GM12878 (cell line): ENCODE results near the gene AGRP. TPM values are rescaled to one million over a fixed set of nuclear protein-coding genes. Genes with fewer than 3 reads are reported as not detected.

ENCODE experiments used
- ATAC-seq: fragments of 200-7000 bp; cut with Tn5 transposase; 3 replicates; pipeline ENCODE4 v1.9.1; 2020; ENCODE audit warnings: mild to moderate bottlenecking, moderate library complexity
- BruUV-seq: library from RNA; stranded (reverse); fragments of 400-500 nt; replicated peaks from 2 replicates; lab custom pipeline; 2021; lab: Mats Ljungman, UMichigan
- CTCF ChIA-PET: fragments of 300-600 bp; sonication (Branson Sonifier 250); formaldehyde crosslinking; extraction: SDS; loops from one replicate; lab custom pipeline; 2021; ENCODE audit warnings: inconsistent platforms; lab: Yijun Ruan, JAX
- POLR2A ChIA-PET: fragments of 350-600 bp; formaldehyde crosslinking; extraction: SDS; loops from one replicate; lab custom pipeline; 2021; ENCODE audit warnings: inconsistent platforms; lab: Charles Lee
- RAD21 ChIA-PET: fragments of 300-600 bp; sonication (Branson Sonifier 250); formaldehyde crosslinking; loops from one replicate; lab custom pipeline; 2023; ENCODE audit warnings: antibody characterized with exemption; ENCODE audit not compliant: unreplicated experiment; lab: Charles Lee
- SMC1A ChIA-PET: fragments of 300-600 bp; sonication (Branson Sonifier 250); formaldehyde crosslinking; loops from one replicate; lab custom pipeline; 2023; ENCODE audit not compliant: unreplicated experiment, uncharacterized antibody; lab: Charles Lee
- DNase-seq: peaks from one replicate; pipeline ENCODE4 v3.0.0-alpha.2; 2011; ENCODE audit warnings: low read depth, low spot score
- FAIRE-seq: peaks from 3 replicates; lab custom pipeline; 2011; peaks lifted over from hg19 to GRCh38; lab: Jason Lieb, UNC
- H2AFZ ChIP-seq: 2 replicates; pipeline ENCODE4 v1.6.0; 2011; ENCODE audit warnings: low read depth, low read length, control low read depth; ENCODE audit not compliant: control insufficient read depth
- H3K27ac ChIP-seq: 2 replicates; pipeline ENCODE4 v1.5.1; 2011; ENCODE audit warnings: control low read depth; ENCODE audit not compliant: control insufficient read depth, insufficient read depth
- H3K27me3 ChIP-seq, 2 experiments: replicated peaks in 1 of 2; 2 replicates each; pipeline versions ENCODE4 v1.6.0 to v1.6.1; 2011; ENCODE audit warnings: low read length in 1 of 2; ENCODE audit not compliant: control insufficient read depth in 2 of 2, insufficient read depth in 2 of 2
- H3K36me3 ChIP-seq, 2 experiments: 2 replicates each; pipeline ENCODE4 v1.5.1; 2011; ENCODE audit warnings: low read length in 1 of 2; ENCODE audit not compliant: control insufficient read depth in 2 of 2, insufficient read depth in 2 of 2
- H3K4me1 ChIP-seq: 2 replicates; pipeline ENCODE4 v1.6.1; 2011; ENCODE audit warnings: mild to moderate bottlenecking, low read length, moderate library complexity, mixed read lengths; ENCODE audit not compliant: control insufficient read depth, insufficient read depth
- H3K4me2 ChIP-seq: 2 replicates; pipeline ENCODE4 v1.6.0; 2011; ENCODE audit warnings: control low read depth; ENCODE audit not compliant: control insufficient read depth, insufficient read depth
- H3K4me3 ChIP-seq: fragments of 200-600 bp; sonication (generic); 2 replicates; pipeline ENCODE4 v1.5.1; 2016
- H3K79me2 ChIP-seq: 2 replicates; pipeline ENCODE4 v1.6.0; 2011; ENCODE audit warnings: low read length; ENCODE audit not compliant: control insufficient read depth, insufficient read depth
- H3K9ac ChIP-seq: 2 replicates; pipeline ENCODE4 v1.8.0; 2011; ENCODE audit warnings: low read length, control low read depth, mixed read lengths; ENCODE audit not compliant: control insufficient read depth, insufficient read depth
- H3K9me3 ChIP-seq: replicated peaks from 3 replicates; pipeline ENCODE4 v1.5.1; 2011; ENCODE audit warnings: mild to moderate bottlenecking, low read length; ENCODE audit not compliant: control insufficient read depth, insufficient read depth
- H4K20me1 ChIP-seq: 2 replicates; pipeline ENCODE4 v1.6.0; 2011; ENCODE audit not compliant: control insufficient read depth, insufficient read depth
- ATF7 ChIP-seq: fragments of 450-650 bp; IDR thresholded peaks from 2 replicates; pipeline ENCODE4 v1.6.1; 2016; ENCODE audit warnings: low read depth, mild to moderate bottlenecking
- WGBS: methylation state at CpG from one replicate; pipeline ENCODE4 v1.1.6; 2016; ENCODE audit warnings: low lambda C conversion rate; ENCODE audit not compliant: insufficient replicate concordance, insufficient coverage; ENCODE audit errors: missing lambda C conversion rate; 5-methylcytosine and 5-hydroxymethylcytosine counted together
- in situ Hi-C: fragments of 300-500 bp; cut with MboI; formaldehyde crosslinking; loops from 9 replicates; pipeline ENCODE4 v1.14.3; 2018; ENCODE audit warnings: mixed read lengths
- intact Hi-C: fragments of 100-400 bp; cut with micrococcal nuclease; formaldehyde crosslinking; loops from one replicate; pipeline ENCODE4 v1.14.2; 2022; ENCODE audit not compliant: unreplicated experiment
- polyA plus RNA-seq, 11 experiments: library from polyadenylated mRNA; depleted of rRNA in 4 of 11; unstranded in 6 of 11; stranded (reverse) in 5 of 11; fragments of >200 nt; fragmentation: Nextera tagmentation in 4 of 11; fragmentation: Illumina TruSeq in 1 of 11; extraction: Ambion mirVana in 4 of 11; extraction: Trizol in 1 of 11; gene quantifications; 1 replicate in 1 of 11; 2 replicates in 10 of 11; pipeline versions ENCODE4 v1.2.1 to v1.2.3, GENCODE V29; 2011 to 2016; ENCODE audit warnings: inconsistent platforms in 2 of 11, missing spikeins in 2 of 11, low read depth in 1 of 11
- total RNA-seq, 4 experiments: library from RNA; depleted of rRNA in 3 of 4; stranded (reverse); fragments of >200 nt in 3 of 4; fragmentation: Illumina TruSeq in 1 of 4; extraction: Trizol in 1 of 4; gene quantifications; 2 replicates each; pipeline versions ENCODE4 v1.2.1 to v1.2.3, GENCODE V29; 2013 to 2021
- TF ChIP-seq, protein P1 (sequence below): fragments of 450-650 bp; IDR thresholded peaks from 2 replicates; pipeline ENCODE4 v1.6.1; 2017; ENCODE audit warnings: mild to moderate bottlenecking, moderate library complexity
- TF ChIP-seq, protein P2 (sequence below): fragments of 450-650 bp; IDR thresholded peaks from 2 replicates; pipeline ENCODE4 v1.6.1; 2016; ENCODE audit warnings: mild to moderate bottlenecking

AGRP gene
- total and polyA plus RNA-seq, 10 of the 15 experiments (the other 5 are each of a cell fraction or from before 2014, with no cell fraction given), result 0.16 to 0.75 (median 0.53) TPM; not detected in 6

DNA sequence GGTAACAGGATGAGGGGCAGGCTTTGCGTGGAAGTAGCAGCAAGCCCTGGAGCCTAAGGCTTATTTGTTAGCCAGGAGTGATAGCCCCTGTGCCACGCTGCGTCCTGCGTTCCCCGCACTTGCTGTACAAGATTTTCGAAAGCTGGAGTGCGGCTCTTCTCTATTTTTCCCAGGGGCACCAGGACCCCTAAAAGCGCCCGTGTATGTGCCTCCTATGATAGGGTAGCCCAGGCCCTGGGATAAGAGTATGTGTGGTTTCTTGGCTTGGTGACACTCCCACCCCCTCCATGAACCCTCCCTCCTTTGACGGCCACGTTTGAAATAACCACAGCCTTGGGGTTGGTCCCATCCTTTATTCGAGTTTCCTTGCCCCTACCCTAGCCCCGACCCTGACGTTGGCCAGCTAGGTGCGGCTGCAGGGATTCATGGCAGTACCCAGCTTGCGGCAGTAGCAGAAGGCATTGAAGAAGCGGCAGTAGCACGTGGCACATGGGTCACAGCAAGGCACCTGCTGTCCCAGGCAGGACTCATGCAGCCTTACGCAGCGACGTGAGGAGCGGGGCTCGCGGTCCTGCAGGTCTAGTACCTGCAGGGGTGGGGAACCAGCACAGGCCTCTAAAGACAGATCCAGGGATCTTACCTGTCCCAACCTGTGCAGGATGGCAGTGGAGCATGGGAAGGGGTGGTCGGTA is 968 bp downstream of the AGRP start:
- BruUV-seq, result no TSS peak
- CTCF ChIA-PET, result interaction anchor here (0.5 to 8.2 kb wide), 9 partner anchors 9 to 1295 kb away, joined by 3 to 252 read pairs (median 10); partner anchors contain the start of gene CARMIL2
- peak overlapping the region; percentile 84 for H3K4me3 ChIP-seq
- POLR2A ChIA-PET, result interaction anchor here (1.1 to 1.3 kb wide), 2 partner anchors 10 to 32 kb away, joined by 3 to 4 read pairs; no protein-coding TSS in a partner anchor
- peak overlapping the region; percentile 89 for H3K9ac ChIP-seq
- SMC1A ChIA-PET, result interaction anchor here (0.7 to 7.0 kb wide), 7 partner anchors 9 to 235 kb away, joined by 3 to 88 read pairs (median 8); no protein-coding TSS in a partner anchor
- H3K9me3 ChIP-seq, result no peaks in the 10 kb centered on the region
- peaks cover 47% of the 10 kb centered on the region for H3K79me2 ChIP-seq
- H3K27me3 ChIP-seq, result no peaks in the 10 kb centered on the region
- no peak for ATAC-seq
- DNase-seq, result no peak
- H4K20me1 ChIP-seq, result no peaks in the 10 kb centered on the region
- WGBS, result 24% methylated on average over 25 of the region's 25 CpGs
- RAD21 ChIA-PET, result interaction anchor here (1.3 to 4.6 kb wide), 5 partner anchors 9 to 178 kb away, joined by 6 to 69 read pairs (median 9); partner anchors contain the start of genes ACD and PARD6A
- peak overlapping the region; percentile 73; the same call in 1 of the 2 replicates for H2AFZ ChIP-seq
- peak overlapping the region; percentile 95 for H3K4me2 ChIP-seq
- intact Hi-C loops, result no loop called here
- H3K27ac ChIP-seq, result peak overlapping the region; percentile 86
- TF ChIP-seq ATF7, result no peak
- TF ChIP-seq, protein P1, sequence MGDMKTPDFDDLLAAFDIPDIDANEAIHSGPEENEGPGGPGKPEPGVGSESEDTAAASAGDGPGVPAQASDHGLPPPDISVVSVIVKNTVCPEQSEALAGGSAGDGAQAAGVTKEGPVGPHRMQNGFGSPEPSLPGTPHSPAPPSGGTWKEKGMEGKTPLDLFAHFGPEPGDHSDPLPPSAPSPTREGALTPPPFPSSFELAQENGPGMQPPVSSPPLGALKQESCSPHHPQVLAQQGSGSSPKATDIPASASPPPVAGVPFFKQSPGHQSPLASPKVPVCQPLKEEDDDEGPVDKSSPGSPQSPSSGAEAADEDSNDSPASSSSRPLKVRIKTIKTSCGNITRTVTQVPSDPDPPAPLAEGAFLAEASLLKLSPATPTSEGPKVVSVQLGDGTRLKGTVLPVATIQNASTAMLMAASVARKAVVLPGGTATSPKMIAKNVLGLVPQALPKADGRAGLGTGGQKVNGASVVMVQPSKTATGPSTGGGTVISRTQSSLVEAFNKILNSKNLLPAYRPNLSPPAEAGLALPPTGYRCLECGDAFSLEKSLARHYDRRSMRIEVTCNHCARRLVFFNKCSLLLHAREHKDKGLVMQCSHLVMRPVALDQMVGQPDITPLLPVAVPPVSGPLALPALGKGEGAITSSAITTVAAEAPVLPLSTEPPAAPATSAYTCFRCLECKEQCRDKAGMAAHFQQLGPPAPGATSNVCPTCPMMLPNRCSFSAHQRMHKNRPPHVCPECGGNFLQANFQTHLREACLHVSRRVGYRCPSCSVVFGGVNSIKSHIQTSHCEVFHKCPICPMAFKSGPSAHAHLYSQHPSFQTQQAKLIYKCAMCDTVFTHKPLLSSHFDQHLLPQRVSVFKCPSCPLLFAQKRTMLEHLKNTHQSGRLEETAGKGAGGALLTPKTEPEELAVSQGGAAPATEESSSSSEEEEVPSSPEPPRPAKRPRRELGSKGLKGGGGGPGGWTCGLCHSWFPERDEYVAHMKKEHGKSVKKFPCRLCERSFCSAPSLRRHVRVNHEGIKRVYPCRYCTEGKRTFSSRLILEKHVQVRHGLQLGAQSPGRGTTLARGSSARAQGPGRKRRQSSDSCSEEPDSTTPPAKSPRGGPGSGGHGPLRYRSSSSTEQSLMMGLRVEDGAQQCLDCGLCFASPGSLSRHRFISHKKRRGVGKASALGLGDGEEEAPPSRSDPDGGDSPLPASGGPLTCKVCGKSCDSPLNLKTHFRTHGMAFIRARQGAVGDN, result no peak
- TF ChIP-seq, protein P2, sequence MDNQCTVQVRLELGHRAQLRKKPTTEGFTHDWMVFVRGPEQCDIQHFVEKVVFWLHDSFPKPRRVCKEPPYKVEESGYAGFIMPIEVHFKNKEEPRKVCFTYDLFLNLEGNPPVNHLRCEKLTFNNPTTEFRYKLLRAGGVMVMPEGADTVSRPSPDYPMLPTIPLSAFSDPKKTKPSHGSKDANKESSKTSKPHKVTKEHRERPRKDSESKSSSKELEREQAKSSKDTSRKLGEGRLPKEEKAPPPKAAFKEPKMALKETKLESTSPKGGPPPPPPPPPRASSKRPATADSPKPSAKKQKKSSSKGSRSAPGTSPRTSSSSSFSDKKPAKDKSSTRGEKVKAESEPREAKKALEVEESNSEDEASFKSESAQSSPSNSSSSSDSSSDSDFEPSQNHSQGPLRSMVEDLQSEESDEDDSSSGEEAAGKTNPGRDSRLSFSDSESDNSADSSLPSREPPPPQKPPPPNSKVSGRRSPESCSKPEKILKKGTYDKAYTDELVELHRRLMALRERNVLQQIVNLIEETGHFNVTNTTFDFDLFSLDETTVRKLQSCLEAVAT, result peak; percentile 62; the same call in 1 of the 2 replicates
- in situ Hi-C loops, result loop anchor here (5.0 kb wide), 1 partner anchor 35 kb away; no protein-coding TSS in a partner anchor
- H3K4me1 ChIP-seq, result peaks cover 14% of the 10 kb centered on the region
- no peak for FAIRE-seq
- no peaks in the 10 kb centered on the region for H3K36me3 ChIP-seq
